SK-N-SH (cell line): ENCODE results near the gene ZNF331.

Experiments
- CTCF ChIP-seq: fragments of 200-600 bp; sonication (generic); IDR thresholded peaks from 2 replicates; pipeline ENCODE4 v1.6.1; 2017; ENCODE audit warnings: antibody characterized with exemption, mild to moderate bottlenecking, moderate library complexity
- EP300 ChIP-seq, 2 experiments: IDR thresholded peaks; 2 replicates each; pipeline versions ENCODE4 v1.4.0 to v1.6.1; 2012; ENCODE audit warnings: borderline replicate concordance in 1 of 2, low read depth in 1 of 2, low read length in 1 of 2
- GABPA ChIP-seq: IDR thresholded peaks from 2 replicates; pipeline ENCODE4 v1.4.0; 2012; ENCODE audit warnings: low read depth, mild to moderate bottlenecking
- IRF3 ChIP-seq: fragments of 150-350 bp; IDR thresholded peaks from 2 replicates; pipeline ENCODE4 v1.6.1; 2016; ENCODE audit warnings: mild to moderate bottlenecking, low read depth, low read length
- JUND ChIP-seq: IDR thresholded peaks from 2 replicates; pipeline ENCODE4 v1.4.0; 2012
- MAX ChIP-seq: IDR thresholded peaks from 2 replicates; pipeline ENCODE4 v1.4.0; 2012; ENCODE audit warnings: low read depth
- POLR2AphosphoS5 ChIP-seq: IDR thresholded peaks from 2 replicates; pipeline ENCODE4 v1.6.1; 2012; ENCODE audit warnings: low read depth, low read length
- RAD21 ChIP-seq: IDR thresholded peaks from 2 replicates; pipeline ENCODE4 v1.6.1; 2012; ENCODE audit warnings: mild to moderate bottlenecking, low read length
- TAF1 ChIP-seq: IDR thresholded peaks from 2 replicates; pipeline ENCODE4 v1.6.1; 2012; ENCODE audit warnings: low read depth, mild to moderate bottlenecking, low read length, moderate library complexity, borderline replicate concordance
- USF2 ChIP-seq: fragments of 150-350 bp; IDR thresholded peaks from 2 replicates; pipeline ENCODE4 v1.6.1; 2017; ENCODE audit warnings: antibody characterized with exemption, low read length, low read depth, borderline replicate concordance

- no peak for TF ChIP-seq USF2
- TF ChIP-seq RAD21: no peak
- TF ChIP-seq MAX: no peak
- no peak for TF ChIP-seq POLR2AphosphoS5
- no peak for TF ChIP-seq CTCF
- TF ChIP-seq EP300 (IDR thresholded peaks at IDR 0.05; ENCODE audit: borderline replicate concordance in 1 of 2, low read depth in 1 of 2, low read length in 1 of 2): no peak
- TF ChIP-seq IRF3: no peak
- no peak for TF ChIP-seq TAF1
- TF ChIP-seq JUND: no peak
- TF ChIP-seq GABPA: no peak
Observed at GRCh38 chr19:53531457-53531856, 6.5 kb upstream of the ZNF331 start.
